GM19438 (cell line): ENCODE data around the gene PTCH2.

Experiments used
- ATAC-seq: cut with Tn5 transposase; IDR thresholded peaks from one replicate; pipeline ENCODE4 v1.9.1; 2021; ENCODE audit warnings: low read depth; ENCODE audit not compliant: unreplicated experiment

Gene PTCH2, protein sequence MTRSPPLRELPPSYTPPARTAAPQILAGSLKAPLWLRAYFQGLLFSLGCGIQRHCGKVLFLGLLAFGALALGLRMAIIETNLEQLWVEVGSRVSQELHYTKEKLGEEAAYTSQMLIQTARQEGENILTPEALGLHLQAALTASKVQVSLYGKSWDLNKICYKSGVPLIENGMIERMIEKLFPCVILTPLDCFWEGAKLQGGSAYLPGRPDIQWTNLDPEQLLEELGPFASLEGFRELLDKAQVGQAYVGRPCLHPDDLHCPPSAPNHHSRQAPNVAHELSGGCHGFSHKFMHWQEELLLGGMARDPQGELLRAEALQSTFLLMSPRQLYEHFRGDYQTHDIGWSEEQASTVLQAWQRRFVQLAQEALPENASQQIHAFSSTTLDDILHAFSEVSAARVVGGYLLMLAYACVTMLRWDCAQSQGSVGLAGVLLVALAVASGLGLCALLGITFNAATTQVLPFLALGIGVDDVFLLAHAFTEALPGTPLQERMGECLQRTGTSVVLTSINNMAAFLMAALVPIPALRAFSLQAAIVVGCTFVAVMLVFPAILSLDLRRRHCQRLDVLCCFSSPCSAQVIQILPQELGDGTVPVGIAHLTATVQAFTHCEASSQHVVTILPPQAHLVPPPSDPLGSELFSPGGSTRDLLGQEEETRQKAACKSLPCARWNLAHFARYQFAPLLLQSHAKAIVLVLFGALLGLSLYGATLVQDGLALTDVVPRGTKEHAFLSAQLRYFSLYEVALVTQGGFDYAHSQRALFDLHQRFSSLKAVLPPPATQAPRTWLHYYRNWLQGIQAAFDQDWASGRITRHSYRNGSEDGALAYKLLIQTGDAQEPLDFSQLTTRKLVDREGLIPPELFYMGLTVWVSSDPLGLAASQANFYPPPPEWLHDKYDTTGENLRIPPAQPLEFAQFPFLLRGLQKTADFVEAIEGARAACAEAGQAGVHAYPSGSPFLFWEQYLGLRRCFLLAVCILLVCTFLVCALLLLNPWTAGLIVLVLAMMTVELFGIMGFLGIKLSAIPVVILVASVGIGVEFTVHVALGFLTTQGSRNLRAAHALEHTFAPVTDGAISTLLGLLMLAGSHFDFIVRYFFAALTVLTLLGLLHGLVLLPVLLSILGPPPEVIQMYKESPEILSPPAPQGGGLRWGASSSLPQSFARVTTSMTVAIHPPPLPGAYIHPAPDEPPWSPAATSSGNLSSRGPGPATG

DNA sequence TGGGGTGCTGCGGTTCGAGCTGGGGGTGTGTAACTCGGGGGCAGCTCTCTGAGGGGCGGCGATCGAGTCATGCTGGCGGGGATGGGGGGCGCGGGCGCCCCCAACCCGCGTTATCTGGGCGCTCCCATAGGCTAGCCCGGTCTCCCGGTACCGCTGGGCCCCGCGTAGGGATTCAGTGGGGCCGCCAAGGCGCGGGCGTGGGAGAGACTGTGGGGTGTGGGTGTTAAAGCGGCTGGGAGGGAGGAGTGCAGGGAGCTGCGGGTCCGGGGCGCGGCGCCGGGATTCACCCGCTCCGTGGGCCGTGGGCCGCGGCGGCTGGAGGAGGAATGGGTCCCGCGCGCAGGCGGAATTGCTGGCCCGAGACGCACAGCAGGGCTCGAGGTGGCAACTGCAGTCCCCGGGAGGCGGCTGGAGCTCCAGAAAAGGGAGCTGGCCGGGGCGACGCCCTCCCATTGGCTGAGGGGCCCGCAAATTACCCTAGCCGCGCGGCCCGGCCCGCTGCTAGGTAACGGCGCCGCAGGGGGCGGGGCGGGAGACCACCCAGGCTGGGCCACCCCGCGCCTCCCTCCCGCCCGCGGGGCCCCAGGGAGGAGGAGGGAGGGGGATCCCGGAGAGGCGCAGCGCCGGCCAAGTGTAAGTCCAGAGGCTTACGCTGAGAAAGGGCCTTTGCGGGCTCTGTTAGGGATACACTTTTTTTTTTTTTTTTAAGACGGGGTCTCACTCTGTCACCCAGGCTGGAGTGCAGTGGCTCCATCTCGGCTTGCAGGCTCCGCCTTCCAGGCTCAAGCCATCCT is at the start of gene PTCH2:
Gene PTCH2, minus strand, starts transcription at position 392 of the 794 bp plus-strand sequence. Its CDS starts 321 bp downstream, at position 71.
- no peak for ATAC-seq

DNA sequence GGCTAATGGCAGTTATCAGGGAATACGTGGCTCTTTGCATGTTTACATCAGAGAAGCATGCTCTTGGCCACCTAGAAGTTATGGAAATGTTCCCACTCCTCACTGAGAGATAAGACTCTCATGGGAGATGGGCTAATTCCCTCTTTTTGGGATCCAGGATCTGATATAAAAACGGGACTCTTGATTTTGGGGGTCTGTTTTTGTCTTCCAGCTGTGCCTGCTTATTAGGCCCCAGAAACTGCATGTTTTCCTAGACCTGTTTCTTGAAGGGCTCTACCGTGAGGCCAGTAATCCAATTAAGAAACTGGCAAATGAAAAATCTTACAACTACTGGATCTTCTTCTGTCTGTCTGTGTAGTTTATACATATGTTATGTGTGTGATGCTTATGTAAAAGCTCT is 47.0 kb upstream of the PTCH2 start:
- ATAC-seq: no peak

DNA sequence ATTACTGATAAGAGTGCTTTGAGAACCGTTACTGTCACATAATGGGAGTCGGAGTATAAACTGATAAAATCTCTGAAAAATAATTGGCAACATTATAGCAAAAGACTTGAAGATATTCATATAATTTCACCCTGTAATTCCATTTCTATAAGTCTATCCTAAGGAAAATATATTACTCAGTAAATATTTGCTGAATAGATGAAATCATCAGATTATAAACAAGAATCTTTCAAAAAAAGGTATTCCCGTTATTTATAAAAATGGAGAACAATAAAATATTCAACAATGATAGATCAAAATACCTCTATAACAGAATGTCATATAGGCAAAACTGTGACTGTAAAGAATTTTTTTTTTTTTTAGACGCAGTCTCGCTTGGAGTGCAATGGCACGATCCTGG is 42.4 kb upstream of the PTCH2 start:
- no peak for ATAC-seq

DNA sequence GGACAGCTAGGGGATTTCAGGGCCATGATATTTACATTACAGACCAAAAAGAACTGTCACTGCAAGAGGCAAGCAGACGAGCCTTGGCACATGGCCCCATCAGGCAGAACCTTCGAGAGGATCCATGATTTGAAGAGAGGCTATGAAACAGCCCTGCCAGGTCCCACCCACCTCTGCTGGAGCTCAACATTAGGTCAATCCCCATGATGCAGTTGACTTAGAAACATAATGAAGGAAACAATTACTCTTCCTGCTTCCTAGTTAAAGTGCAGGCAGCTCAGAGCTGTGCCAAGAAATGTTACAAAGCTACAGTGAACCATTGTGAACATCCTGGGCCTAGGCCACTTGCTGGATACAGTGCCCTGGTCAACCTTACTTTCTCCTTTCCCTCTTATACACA is 41.7 kb upstream of the PTCH2 start:
- ATAC-seq: no peak

DNA sequence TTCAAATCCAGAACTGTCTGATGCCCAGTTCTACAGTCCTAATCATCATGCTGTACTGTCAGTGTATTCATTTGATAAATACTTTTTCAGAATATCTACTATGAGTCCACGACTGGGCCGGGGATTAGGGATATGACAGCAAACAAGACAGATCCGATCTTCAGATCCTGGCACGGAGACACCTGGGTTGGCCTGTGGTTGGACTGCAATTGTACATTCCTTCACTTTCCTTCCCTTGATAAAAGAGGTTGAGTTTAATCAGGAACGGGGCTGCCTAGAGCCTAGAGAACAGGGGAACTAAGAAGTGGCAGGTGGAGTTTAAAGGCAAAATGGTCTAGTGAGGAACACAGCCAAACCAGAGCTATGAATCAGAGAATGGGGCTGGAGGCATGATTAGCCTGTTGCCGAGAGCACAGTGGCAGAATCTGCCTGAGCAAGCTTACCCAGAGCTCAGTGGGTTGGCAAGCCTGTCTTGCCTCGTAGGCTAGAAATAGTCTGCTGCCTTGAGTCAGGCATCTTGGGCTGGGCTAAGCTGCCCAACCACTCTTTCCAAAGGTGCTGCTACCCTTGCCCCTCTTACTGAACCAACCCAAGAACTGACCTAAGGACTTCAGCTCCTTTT is 38.1 kb upstream of the PTCH2 start:
- no peak for ATAC-seq

DNA sequence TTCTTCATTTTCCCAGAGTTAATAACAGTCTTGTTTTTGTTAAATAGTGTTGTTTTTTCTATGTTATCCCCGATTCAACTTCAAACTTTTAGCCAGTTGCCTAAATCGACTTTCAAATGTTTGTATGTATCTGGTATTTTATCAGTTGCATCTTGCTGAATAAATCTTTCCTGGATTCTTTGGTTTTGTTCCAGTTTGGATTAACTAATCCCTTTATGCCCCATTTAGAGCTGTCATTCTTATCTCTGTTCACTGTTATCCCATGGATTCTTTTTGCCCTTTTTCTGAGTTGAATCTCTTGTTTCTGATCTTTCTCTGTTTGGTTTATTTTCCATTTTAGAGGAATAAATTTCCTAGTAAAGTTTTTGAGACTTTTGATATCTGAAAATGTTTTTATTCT is 31.1 kb upstream of the PTCH2 start:
- ATAC-seq: no peak

DNA sequence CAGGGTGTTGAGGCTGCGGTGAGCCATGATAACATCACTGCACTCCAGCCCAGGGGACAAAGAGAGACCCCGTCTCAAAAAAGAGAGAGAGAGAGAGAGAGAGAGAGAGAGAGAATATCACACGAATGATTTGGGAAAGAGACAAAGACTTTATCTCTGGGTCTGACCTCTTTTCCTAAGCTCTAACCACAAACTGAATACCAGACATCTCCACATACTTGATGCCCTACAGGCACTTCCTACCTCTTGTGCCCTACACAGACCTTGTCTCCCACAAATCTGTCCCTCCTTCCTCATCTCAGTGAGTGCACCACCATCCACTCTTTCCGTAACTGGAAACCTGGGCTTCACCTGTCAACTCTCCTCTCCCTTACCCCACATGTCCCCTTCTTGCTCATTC is 27.0 kb upstream of the PTCH2 start:
- no peak for ATAC-seq

DNA sequence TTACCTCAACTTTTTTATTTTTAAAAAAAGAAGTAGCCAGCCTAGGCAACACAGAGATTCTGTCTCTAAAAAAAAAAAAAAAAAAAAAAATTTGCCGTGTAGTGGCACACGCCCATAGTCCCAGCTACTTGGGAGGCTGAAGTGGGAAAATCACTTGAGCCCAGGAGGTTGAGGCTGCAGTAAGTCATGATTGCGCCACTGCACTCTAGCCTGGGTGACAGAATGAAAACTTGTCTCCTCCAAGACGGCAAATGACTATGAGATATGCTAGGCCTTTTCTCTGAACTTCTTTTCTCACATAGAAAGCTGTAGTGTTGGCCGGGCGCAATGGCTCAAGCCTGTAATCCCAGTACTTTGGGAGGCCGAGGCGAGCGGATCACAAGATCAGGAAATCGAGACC is 24.7 kb upstream of the PTCH2 start:
- no peak for ATAC-seq

DNA sequence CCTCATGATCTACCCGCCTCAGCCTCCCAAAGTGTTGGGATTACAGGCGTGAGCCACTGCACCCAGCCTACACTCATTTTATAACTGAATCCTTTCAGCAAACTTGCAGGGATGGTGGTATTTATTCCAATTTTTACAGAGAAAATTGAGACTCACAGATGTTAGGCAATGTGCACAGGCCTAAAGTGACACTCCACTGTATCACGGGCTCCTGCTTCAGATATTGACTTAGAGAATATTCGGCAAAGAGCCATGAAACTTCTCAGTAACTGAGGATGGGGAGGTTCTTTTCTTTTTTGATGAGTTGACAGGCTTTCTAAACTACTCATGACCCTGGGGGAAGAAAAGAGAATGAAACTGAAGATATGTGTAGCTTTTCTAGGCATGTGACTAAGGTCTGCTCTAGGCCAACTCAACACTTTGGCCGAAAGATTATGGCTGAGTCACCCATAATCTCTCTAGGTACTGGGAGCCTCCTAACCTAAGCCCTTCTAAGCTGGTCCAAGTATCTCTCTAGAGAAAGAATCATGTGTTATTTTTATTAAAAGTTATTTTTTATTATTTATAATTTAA is 19.9 kb upstream of the PTCH2 start:
- no peak for ATAC-seq

DNA sequence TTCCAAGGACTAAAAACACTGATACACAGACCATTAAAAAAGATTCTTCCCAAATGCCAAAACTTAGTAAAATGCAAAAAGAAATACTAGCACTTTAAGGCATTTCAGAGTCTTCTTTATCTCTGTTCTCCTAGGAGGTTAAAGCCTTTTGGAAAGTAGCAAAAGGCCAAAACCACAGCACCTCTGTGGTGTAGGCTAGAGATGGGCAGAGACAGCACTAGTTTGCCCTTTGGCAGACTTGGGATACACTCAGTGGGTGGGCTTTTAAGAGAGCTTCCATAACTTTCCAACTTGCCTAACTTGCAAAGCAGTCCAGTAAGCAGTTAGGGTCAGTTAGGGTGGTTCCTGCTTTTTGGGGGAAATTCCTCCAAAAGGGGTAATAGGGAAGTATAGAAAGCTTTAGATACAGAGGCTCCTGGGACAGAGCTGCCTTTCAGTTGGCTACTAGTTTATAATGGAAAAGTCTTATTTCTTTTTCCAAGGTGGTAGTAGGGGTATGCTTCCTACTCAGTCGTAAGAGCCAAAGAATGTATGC is 17.9 kb upstream of the PTCH2 start:
- ATAC-seq: no peak

DNA sequence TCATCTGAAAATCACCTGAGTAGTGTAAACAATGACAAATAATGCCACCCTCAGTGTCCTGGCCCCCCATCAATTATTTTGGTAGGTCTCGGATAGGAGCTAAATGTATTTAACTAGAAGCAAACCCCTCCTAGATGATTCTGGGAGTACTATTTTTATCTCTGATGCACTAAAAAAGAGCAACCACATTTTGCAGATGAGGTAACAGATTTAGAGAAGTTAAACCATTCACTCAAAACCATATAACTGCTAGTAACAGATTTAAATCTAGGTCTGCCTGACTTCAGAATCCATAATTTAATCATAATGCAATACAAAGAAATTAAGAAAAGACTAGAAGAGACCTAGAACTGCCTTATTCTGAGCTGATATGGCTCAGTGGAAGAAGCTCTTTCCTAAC is 17.3 kb upstream of the PTCH2 start:
- no peak for ATAC-seq

DNA sequence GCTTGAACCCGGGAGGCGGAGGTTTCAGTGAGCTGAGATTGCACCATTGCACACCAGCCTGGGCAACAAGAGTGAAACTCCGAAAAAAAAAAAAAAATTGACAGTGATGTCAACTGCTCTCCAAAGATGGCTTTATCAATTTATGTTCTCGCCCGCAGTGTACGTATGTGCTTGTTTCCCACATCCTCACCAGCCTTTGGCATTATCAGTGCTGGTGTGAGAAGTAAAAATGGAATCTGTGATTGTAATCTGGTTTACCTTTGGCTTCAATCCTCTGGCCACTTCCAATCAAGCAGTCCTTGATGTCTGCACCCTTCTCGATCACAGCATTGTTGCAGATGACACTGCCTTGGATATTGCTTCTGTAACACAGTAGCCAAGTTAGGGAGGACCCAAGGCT is 14.4 kb upstream of the PTCH2 start:
- ATAC-seq: no peak

DNA sequence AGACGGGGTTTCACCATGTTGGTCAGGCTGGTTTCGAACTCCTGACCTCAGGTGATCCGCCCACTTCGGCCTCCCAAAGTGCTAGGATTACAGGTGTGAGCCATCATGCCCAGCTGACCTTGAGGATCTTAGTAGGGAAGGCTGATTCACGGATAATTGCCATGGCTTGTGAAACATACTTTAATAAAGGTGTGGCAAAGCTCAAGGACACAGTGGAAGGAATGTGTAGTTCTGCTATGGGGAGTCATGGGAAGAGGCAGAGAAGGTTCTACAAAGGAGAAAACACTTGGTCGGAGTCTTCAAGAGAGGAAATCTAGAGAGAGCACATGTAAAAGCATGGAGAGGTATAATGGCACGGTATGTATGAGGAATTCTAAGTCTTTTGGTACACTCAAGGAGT is 12.7 kb upstream of the PTCH2 start:
- ATAC-seq: no peak

DNA sequence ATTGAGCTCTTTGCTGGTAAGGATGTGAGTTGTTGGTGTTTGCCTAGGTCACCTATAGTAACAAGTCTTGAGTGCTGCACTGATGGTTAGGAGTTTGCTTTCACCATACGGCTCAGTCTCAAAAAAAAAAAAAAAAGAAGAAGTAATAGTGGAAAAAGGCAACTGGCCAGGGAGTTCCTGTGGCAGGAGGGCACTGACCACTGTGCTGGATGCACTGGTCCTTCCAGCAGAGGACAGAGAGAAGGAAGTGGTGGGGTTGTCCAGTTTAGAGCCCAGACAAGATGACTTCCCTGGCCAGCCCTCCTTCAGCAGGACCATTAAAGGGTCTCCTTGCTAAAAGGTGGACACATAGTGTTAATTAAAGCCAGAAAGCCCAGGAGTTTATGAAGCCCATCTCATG is 11.9 kb upstream of the PTCH2 start:
- no peak for ATAC-seq

DNA sequence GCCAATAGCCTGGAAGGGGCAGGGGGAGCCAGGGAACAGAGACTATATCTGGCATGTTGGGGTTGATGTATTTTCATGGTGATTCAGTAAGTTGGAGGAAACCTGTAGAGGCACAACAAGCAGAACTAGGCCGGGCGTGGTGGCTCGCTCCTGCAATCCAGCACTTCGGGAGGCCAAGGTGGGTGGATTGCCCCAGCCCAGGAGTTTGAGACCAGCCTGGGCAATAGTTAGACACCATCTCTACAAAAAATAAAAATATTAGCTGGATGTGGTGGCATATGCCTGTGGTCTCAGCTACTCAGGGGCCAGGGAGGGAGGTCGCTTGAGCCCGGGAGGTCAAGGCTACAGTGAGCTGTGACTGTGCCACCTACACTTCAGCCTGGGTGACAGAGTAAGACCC is 10.1 kb upstream of the PTCH2 start:
- ATAC-seq: no peak

DNA sequence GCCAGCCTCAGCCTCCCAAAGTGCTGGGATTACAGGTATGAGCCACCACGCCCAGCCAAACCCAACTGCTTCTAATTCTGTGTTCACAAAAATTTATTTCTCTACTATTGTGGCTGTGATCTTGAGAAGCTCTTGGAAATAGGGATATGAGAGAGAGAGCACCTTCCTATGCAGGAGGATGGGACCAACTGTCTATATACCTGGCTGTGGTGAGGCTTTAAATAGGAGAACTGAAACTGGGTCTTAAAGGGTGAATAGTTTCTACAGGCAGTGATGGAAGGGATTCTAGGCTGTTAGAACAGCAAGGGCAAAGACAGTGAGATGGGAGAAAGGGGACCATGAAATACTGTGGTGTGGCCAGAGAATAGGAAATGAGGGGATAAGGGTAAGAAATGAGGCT is 8.3 kb upstream of the PTCH2 start:
- ATAC-seq: no peak

DNA sequence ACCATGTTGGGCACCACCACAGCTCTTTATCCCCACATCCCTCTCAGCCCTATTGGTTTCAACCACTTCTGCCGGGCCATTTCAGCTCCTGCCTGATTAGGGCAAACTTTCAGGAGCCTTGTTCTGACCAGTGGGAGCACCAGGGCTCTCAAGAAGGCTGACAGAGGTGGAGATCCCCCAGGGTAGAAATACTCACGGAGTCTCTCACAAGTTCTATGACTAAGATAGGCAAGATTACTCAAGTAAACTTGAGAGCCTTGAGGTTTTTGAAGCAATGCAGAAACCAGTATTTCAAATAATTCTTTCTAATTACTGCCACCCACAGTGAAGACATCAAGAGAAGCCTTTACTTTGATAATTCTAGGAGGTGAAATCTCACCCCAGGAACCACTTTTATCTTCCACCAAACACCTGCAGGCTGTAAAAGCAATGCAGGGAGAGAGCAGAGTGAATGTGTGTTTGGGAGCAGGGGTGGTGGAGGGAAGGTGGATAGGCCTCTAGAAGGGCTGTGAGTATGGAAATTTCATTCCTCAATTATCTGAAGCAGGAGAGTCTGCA is 6.6 kb upstream of the PTCH2 start:
- ATAC-seq: no peak

DNA sequence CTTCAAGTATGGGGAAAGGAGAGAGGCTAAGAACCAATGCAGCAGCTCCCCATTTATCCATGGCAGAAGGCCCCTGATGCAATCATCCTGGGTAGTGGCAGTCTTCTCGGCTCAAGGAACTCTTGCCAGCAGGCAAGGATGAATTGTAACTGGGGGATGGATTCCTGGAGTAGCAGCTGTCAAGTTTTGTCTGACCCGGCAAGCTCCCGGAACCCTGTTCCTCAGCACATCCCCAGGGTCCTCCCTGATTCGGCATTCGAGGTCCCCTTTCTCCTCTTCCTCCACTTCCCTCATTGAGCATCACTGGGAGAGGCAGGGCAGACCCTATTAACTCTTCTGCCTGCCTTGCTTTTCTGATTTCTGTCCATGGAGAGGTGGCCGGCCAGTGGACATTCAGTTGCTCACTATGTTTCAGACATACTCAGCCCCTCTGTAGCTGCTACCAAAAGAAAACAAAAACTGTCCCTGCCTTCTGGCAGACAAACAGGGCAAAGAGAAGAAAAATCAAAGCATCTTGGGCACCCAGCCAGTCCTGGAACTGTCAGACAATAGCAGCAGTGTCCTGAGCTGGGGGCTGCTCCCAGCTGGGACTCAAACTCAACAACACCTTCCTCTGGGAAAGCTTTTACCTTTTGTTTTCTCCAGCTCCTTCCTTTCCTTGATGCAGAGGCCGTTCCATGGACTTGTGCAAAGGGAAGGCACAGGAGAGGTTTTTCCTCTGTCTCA is 5.6 kb upstream of the PTCH2 start:
- ATAC-seq: no peak
